ENCODE data around the gene MIPOL1.

Gene MIPOL1

DNA sequence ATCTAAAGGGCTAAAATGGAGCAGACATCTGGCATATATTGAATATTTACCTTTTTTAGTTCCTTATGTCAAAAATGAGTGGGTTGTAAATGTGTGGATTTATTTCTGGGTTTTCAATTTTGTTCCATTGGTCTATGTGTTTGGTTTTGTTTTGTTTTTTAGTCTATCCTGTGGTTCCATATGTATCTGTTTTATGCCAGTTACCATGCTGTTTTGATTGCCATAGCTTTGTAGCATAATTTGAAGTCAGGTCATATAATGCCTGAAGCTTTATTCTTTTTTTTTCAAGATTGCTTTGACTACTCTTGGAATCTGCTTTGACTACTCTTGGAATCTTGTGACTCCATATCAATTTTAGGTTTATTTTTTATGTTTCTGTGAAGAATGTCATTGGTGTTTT lies 133.2 kb downstream of the MIPOL1 start:
- Histone ChIP-seq H3K36me3 (ENCODE audit: control insufficient read depth, insufficient read depth, low read length) (no peaks in the 10 kb centered on the region), H3K27me3 (ENCODE audit: insufficient read depth, low read length, poor library complexity) (no peaks in the 10 kb centered on the region), H3K4me1 (ENCODE audit: control insufficient read depth, low read depth, low read length) (no peaks in the 10 kb centered on the region), H2BK120ac (ENCODE audit: low read depth, low read length) (no peak overlapping the region), H3K79me2 (ENCODE audit: control insufficient read depth, insufficient read depth, low read length) (no peaks in the 10 kb centered on the region), H2BK5ac (ENCODE audit: low read length) (no peak overlapping the region), H2BK15ac (replicated peaks; ENCODE audit: low read depth) (no peak overlapping the region), H3K9ac (ENCODE audit: low read length) (no peak overlapping the region), H3K56ac (ENCODE audit: low read length) (no peak overlapping the region), H3K4me2 (ENCODE audit: low read length) (no peak overlapping the region), H4K5ac (ENCODE audit: low read length) (no peak overlapping the region), H3K4ac (ENCODE audit: low read depth, low read length) (no peak overlapping the region), H2AK5ac (ENCODE audit: low read length) (no peak overlapping the region), H4K8ac (ENCODE audit: low read depth, low read length) (no peak overlapping the region), H3K18ac (ENCODE audit: low read length) (no peak overlapping the region), H3K4me3 (ENCODE audit: low read length) (no peak overlapping the region), H3K27ac (ENCODE audit: low read depth, low read length) (no peak overlapping the region), H3K23ac (ENCODE audit: low read length) (no peak overlapping the region), H3K79me1 (ENCODE audit: low read length) (no peaks in the 10 kb centered on the region)
- no peak for DNase-seq

DNA sequence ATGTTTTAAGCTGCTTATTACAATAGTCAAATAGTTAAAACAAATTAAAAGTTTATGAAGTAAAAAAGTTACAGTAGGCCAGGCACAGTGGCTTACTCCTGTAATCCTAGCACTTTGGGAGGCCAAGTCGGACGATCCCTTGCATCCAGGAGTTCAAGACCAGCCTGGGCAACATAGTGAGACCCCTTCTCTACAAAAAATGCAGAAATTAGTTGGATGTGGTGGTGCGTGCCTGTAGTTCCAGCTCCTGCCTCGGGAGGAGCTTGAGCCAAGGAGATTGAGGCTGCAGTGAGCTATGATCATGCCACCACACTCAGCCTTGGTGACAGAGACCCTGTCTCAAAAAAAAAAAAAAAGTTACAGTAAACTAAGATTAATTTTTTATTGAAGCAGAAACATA lies 142.6 kb downstream of the MIPOL1 start:
- Histone ChIP-seq H3K27me3 (ENCODE audit: insufficient read depth, low read length, poor library complexity) (no peaks in the 10 kb centered on the region), H3K9ac (ENCODE audit: low read length) (no peak overlapping the region), H3K79me1 (ENCODE audit: low read length) (no peaks in the 10 kb centered on the region), H3K36me3 (ENCODE audit: control insufficient read depth, insufficient read depth, low read length) (no peaks in the 10 kb centered on the region), H3K4me1 (ENCODE audit: control insufficient read depth, low read depth, low read length) (no peaks in the 10 kb centered on the region), H4K5ac (ENCODE audit: low read length) (no peak overlapping the region), H3K56ac (ENCODE audit: low read length) (no peak overlapping the region), H4K8ac (ENCODE audit: low read depth, low read length) (no peak overlapping the region), H2BK5ac (ENCODE audit: low read length) (no peak overlapping the region), H2AK5ac (ENCODE audit: low read length) (no peak overlapping the region), H3K18ac (ENCODE audit: low read length) (no peak overlapping the region), H2BK120ac (ENCODE audit: low read depth, low read length) (no peak overlapping the region), H2BK15ac (replicated peaks; ENCODE audit: low read depth) (no peak overlapping the region), H3K4me2 (ENCODE audit: low read length) (no peak overlapping the region), H3K79me2 (ENCODE audit: control insufficient read depth, insufficient read depth, low read length) (no peaks in the 10 kb centered on the region), H3K4ac (ENCODE audit: low read depth, low read length) (no peak overlapping the region), H3K4me3 (ENCODE audit: low read length) (no peak overlapping the region), H3K27ac (ENCODE audit: low read depth, low read length) (no peak overlapping the region), H3K23ac (ENCODE audit: low read length) (no peak overlapping the region)
- DNase-seq: peak; percentile 4
- WGBS (ENCODE audit: extremely low coverage, insufficient coverage, low lambda C conversion rate): no CpG with 5 or more reads among the region's 4 CpGs

DNA sequence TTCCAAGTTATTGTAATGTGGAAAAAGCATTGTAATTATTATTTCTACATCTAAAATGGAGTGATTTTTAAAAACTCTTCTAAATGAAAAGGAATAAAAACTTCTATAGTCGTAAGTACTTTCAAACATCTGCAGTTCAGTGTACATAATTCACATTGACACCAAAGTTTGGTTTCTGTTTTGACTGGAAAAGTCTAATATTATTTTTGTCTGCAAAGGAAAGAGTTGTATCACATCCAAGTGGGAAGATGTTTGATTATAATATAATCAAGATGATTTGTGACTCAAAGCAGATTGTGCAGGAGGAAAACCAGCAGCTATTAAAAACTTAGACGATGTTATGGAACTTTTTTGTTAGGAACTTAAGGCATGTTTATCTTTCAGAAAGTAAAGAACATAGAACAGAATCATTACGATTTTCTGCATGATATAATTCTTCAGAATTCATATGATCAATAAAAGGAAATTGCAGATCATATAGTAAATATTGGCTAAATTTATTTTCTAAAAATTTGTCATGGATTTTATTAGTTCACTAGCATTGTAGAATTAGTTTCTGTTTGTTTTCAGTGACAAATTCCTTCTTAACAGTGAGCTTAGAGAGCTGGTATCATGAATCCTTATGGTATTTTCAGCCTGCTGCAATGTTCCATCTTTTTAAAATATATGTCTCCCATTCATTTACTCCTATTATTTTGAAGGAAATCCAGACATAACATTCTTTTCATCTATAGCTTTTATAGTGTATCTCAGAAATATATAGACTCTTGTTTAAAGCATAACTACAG lies 145.8 kb downstream of the MIPOL1 start:
- Histone ChIP-seq H4K8ac (ENCODE audit: low read depth, low read length) (no peak overlapping the region), H3K4me2 (ENCODE audit: low read length) (no peak overlapping the region), H2BK120ac (ENCODE audit: low read depth, low read length) (no peak overlapping the region), H3K27me3 (ENCODE audit: insufficient read depth, low read length, poor library complexity) (no peaks in the 10 kb centered on the region), H3K27ac (ENCODE audit: low read depth, low read length) (no peak overlapping the region), H3K36me3 (ENCODE audit: control insufficient read depth, insufficient read depth, low read length) (no peaks in the 10 kb centered on the region), H3K79me1 (ENCODE audit: low read length) (no peaks in the 10 kb centered on the region), H3K4me1 (ENCODE audit: control insufficient read depth, low read depth, low read length) (no peaks in the 10 kb centered on the region), H2AK5ac (ENCODE audit: low read length) (no peak overlapping the region), H4K5ac (ENCODE audit: low read length) (no peak overlapping the region), H3K79me2 (ENCODE audit: control insufficient read depth, insufficient read depth, low read length) (no peaks in the 10 kb centered on the region), H3K4me3 (ENCODE audit: low read length) (no peak overlapping the region), H2BK15ac (replicated peaks; ENCODE audit: low read depth) (no peak overlapping the region), H3K4ac (ENCODE audit: low read depth, low read length) (no peak overlapping the region), H3K9ac (ENCODE audit: low read length) (no peak overlapping the region), H2BK5ac (ENCODE audit: low read length) (no peak overlapping the region), H3K18ac (ENCODE audit: low read length) (no peak overlapping the region), H3K23ac (ENCODE audit: low read length) (no peak overlapping the region), H3K56ac (ENCODE audit: low read length) (no peak overlapping the region)
- no CpG with 5 or more reads among the region's 3 CpGs for WGBS (ENCODE audit: extremely low coverage, insufficient coverage, low lambda C conversion rate)
- no peak for DNase-seq

DNA sequence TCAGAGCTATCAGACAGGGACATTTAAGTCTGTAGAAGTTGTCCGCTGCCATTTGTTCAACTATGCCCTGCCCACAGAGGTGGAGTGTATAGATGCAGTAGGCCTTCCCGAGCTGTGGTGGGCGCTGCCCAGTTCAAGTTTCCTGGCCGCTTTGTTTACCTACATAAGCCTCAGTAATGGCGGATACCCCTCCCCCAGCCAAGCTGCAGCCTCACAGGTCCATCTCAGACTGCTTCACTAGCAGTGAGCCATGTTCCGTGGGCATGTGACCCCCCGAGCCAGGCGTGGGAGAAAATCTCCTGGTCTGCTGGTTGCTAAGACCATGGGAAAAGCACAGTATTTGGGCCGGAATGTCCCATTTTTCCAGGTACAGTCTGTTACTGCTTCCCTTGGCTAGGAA lies 165.9 kb downstream of the MIPOL1 start:
- Histone ChIP-seq H4K5ac (ENCODE audit: low read length) (no peak overlapping the region), H3K4me1 (ENCODE audit: control insufficient read depth, low read depth, low read length) (no peaks in the 10 kb centered on the region), H3K27me3 (ENCODE audit: insufficient read depth, low read length, poor library complexity) (no peaks in the 10 kb centered on the region), H3K36me3 (ENCODE audit: control insufficient read depth, insufficient read depth, low read length) (no peaks in the 10 kb centered on the region), H3K18ac (ENCODE audit: low read length) (no peak overlapping the region), H2AK5ac (ENCODE audit: low read length) (no peak overlapping the region), H3K23ac (ENCODE audit: low read length) (no peak overlapping the region), H2BK120ac (ENCODE audit: low read depth, low read length) (no peak overlapping the region), H3K4me2 (ENCODE audit: low read length) (no peak overlapping the region), H3K27ac (ENCODE audit: low read depth, low read length) (no peak overlapping the region), H2BK5ac (ENCODE audit: low read length) (no peak overlapping the region), H3K56ac (ENCODE audit: low read length) (no peak overlapping the region), H2BK15ac (replicated peaks; ENCODE audit: low read depth) (no peak overlapping the region), H3K4me3 (ENCODE audit: low read length) (no peak overlapping the region), H3K9ac (ENCODE audit: low read length) (no peak overlapping the region), H3K4ac (ENCODE audit: low read depth, low read length) (no peak overlapping the region), H3K79me2 (ENCODE audit: control insufficient read depth, insufficient read depth, low read length) (no peaks in the 10 kb centered on the region), H4K8ac (ENCODE audit: low read depth, low read length) (no peak overlapping the region), H3K79me1 (ENCODE audit: low read length) (no peaks in the 10 kb centered on the region)
- DNase-seq: no peak
- no CpG with 5 or more reads among the region's 9 CpGs for WGBS (ENCODE audit: extremely low coverage, insufficient coverage, low lambda C conversion rate)

DNA sequence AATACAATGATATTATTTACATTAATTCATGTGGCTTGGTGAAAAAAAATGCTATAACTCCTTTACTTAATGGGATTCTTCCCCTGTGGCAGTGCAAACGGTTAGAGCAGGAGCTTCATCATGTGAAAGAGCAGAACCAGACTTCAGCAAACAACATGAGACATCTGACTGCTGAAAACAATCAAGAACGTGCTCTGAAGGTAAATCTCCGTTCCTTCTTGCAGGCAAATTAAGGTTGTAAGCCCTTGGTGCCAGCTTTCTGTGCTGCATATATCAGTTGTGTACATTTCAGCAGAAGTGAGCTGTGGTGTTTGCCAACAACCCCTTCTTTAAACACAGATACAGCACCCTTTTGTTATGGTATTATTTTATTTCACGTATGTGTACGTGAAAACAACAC lies 171.7 kb downstream of the MIPOL1 start:
- no peaks in the 10 kb centered on the region for H3K4me1 ChIP-seq (ENCODE audit: control insufficient read depth, low read depth, low read length)
- H3K4ac ChIP-seq (ENCODE audit: low read depth, low read length): no peak overlapping the region
- H3K79me2 ChIP-seq (ENCODE audit: control insufficient read depth, insufficient read depth, low read length): no peaks in the 10 kb centered on the region
- H3K79me1 ChIP-seq (ENCODE audit: low read length): no peaks in the 10 kb centered on the region
- no peak overlapping the region for H3K27ac ChIP-seq (ENCODE audit: low read depth, low read length)
- no peak overlapping the region for H2BK15ac ChIP-seq (replicated peaks; ENCODE audit: low read depth)
- H2BK5ac ChIP-seq (ENCODE audit: low read length): no peak overlapping the region
- H3K23ac ChIP-seq (ENCODE audit: low read length): no peak overlapping the region
- H2AK5ac ChIP-seq (ENCODE audit: low read length): no peak overlapping the region
- H4K8ac ChIP-seq (ENCODE audit: low read depth, low read length): no peak overlapping the region
- H3K9ac ChIP-seq (ENCODE audit: low read length): no peak overlapping the region
- H3K27me3 ChIP-seq (ENCODE audit: insufficient read depth, low read length, poor library complexity): no peaks in the 10 kb centered on the region
- no peak overlapping the region for H3K18ac ChIP-seq (ENCODE audit: low read length)
- no peak overlapping the region for H3K56ac ChIP-seq (ENCODE audit: low read length)
- no peaks in the 10 kb centered on the region for H3K36me3 ChIP-seq (ENCODE audit: control insufficient read depth, insufficient read depth, low read length)
- no peak overlapping the region for H3K4me2 ChIP-seq (ENCODE audit: low read length)
- no peak overlapping the region for H3K4me3 ChIP-seq (ENCODE audit: low read length)
- H2BK120ac ChIP-seq (ENCODE audit: low read depth, low read length): no peak overlapping the region
- no CpG with 5 or more reads among the region's 5 CpGs for WGBS (ENCODE audit: extremely low coverage, insufficient coverage, low lambda C conversion rate)
- DNase-seq: no peak
- H4K5ac ChIP-seq (ENCODE audit: low read length): no peak overlapping the region

DNA sequence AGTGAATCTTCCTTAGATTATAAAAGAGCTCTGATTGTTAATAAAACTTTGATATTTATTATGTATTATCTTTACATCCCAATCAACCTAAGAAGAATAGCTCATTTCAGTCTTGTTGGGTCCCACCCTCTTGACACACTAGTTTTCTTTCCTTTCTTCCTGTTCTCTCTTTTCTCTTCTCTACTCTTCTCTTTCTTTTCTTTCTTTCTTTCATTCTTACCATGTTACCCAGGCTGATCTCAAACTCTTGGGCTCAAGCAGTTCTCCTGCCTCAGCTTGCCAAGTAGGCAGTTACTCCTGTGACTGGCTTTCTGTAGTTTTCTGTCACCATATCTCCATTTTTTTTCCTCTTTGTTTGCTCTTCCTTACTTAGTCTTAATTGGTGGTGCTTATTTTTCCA lies 177.8 kb downstream of the MIPOL1 start:
- no peak overlapping the region for H4K8ac ChIP-seq (ENCODE audit: low read depth, low read length)
- no peak overlapping the region for H4K5ac ChIP-seq (ENCODE audit: low read length)
- no peak overlapping the region for H2BK120ac ChIP-seq (ENCODE audit: low read depth, low read length)
- no peak overlapping the region for H3K4ac ChIP-seq (ENCODE audit: low read depth, low read length)
- no peak overlapping the region for H3K4me3 ChIP-seq (ENCODE audit: low read length)
- H3K79me1 ChIP-seq (ENCODE audit: low read length): no peaks in the 10 kb centered on the region
- no peak overlapping the region for H2BK15ac ChIP-seq (replicated peaks; ENCODE audit: low read depth)
- H3K18ac ChIP-seq (ENCODE audit: low read length): no peak overlapping the region
- no peaks in the 10 kb centered on the region for H3K4me1 ChIP-seq (ENCODE audit: control insufficient read depth, low read depth, low read length)
- no peak overlapping the region for H2BK5ac ChIP-seq (ENCODE audit: low read length)
- H2AK5ac ChIP-seq (ENCODE audit: low read length): no peak overlapping the region
- no peak for DNase-seq
- H3K27ac ChIP-seq (ENCODE audit: low read depth, low read length): no peak overlapping the region
- no peak overlapping the region for H3K23ac ChIP-seq (ENCODE audit: low read length)
- no peak overlapping the region for H3K9ac ChIP-seq (ENCODE audit: low read length)
- no peaks in the 10 kb centered on the region for H3K27me3 ChIP-seq (ENCODE audit: insufficient read depth, low read length, poor library complexity)
- no peak overlapping the region for H3K56ac ChIP-seq (ENCODE audit: low read length)
- no peaks in the 10 kb centered on the region for H3K36me3 ChIP-seq (ENCODE audit: control insufficient read depth, insufficient read depth, low read length)
- no peaks in the 10 kb centered on the region for H3K79me2 ChIP-seq (ENCODE audit: control insufficient read depth, insufficient read depth, low read length)
- H3K4me2 ChIP-seq (ENCODE audit: low read length): no peak overlapping the region

Measured in mesendoderm (in vitro differentiated cells).